ENCODE measurements around the gene BEST3. TPM values are rescaled to one million over a fixed set of nuclear protein-coding genes. Genes with fewer than 3 reads are reported as not detected.

BEST3 gene
- total RNA-seq, 1 donor from 2014 or later = 0.77 TPM

- H3K36me3 Mint-ChIP-seq = no peaks in the 10 kb centered on the region
- TF ChIP-seq CTCF (conservative IDR thresholded peaks at IDR 0.05) = no peak
- no peaks in the 10 kb centered on the region for H3K27me3 Mint-ChIP-seq
- H3K27ac Mint-ChIP-seq = no peak overlapping the region
- H3K9me3 Mint-ChIP-seq = no peaks in the 10 kb centered on the region
- DNase-seq (ENCODE audit: extremely low spot score, unreplicated experiment) = no peak
- peaks cover 7% of the 10 kb centered on the region for H3K4me1 Mint-ChIP-seq (ENCODE audit: unreplicated experiment)
- H3K4me3 Mint-ChIP-seq = no peak overlapping the region
Measured at GRCh38 chr12:69657376-69658137, 41.5 kb downstream of the BEST3 start.

GRCh38 chr12:69655616-69656340 lies 43.3 kb downstream of the BEST3 start:
- H3K4me3 Mint-ChIP-seq = no peak overlapping the region
- peak overlapping the region; percentile 57 for H3K27ac Mint-ChIP-seq
- no peaks in the 10 kb centered on the region for H3K27me3 Mint-ChIP-seq
- H3K36me3 Mint-ChIP-seq = no peaks in the 10 kb centered on the region
- H3K9me3 Mint-ChIP-seq = no peaks in the 10 kb centered on the region
- no peak for TF ChIP-seq CTCF (conservative IDR thresholded peaks at IDR 0.05)
- DNase-seq (ENCODE audit: extremely low spot score, unreplicated experiment) = no peak
- H3K4me1 Mint-ChIP-seq (ENCODE audit: unreplicated experiment) = peaks cover 8% of the 10 kb centered on the region

GRCh38 chr12:69653703-69654102 lies 45.4 kb downstream of the BEST3 start:
- no peak for TF ChIP-seq CTCF (conservative IDR thresholded peaks at IDR 0.05)
- Mint-ChIP-seq H3K27ac (no peak overlapping the region), H3K4me3 (no peak overlapping the region), H3K27me3 (no peaks in the 10 kb centered on the region), H3K9me3 (no peaks in the 10 kb centered on the region), H3K4me1 (ENCODE audit: unreplicated experiment) (peaks cover 12% of the 10 kb centered on the region), H3K36me3 (no peaks in the 10 kb centered on the region)
- no peak for DNase-seq (ENCODE audit: extremely low spot score, unreplicated experiment)

- TF ChIP-seq CTCF (conservative IDR thresholded peaks at IDR 0.05) = no peak
- Mint-ChIP-seq H3K4me1 (ENCODE audit: unreplicated experiment) (peaks cover 5% of the 10 kb centered on the region), H3K36me3 (no peaks in the 10 kb centered on the region), H3K4me3 (no peak overlapping the region), H3K27me3 (peaks cover 3% of the 10 kb centered on the region), H3K9me3 (no peaks in the 10 kb centered on the region), H3K27ac (no peak overlapping the region)
- no peak for DNase-seq (ENCODE audit: extremely low spot score, unreplicated experiment)
Measured at GRCh38 chr12:69651922-69652321, 47.2 kb downstream of the BEST3 start.

- Mint-ChIP-seq H3K4me1 (ENCODE audit: unreplicated experiment) (peaks cover 5% of the 10 kb centered on the region), H3K27me3 (peaks cover 3% of the 10 kb centered on the region), H3K4me3 (no peak overlapping the region), H3K9me3 (no peaks in the 10 kb centered on the region), H3K36me3 (no peaks in the 10 kb centered on the region), H3K27ac (no peak overlapping the region)
- DNase-seq (ENCODE audit: extremely low spot score, unreplicated experiment) = no peak
- no peak for TF ChIP-seq CTCF (conservative IDR thresholded peaks at IDR 0.05)
Measured at GRCh38 chr12:69649529-69649928, 49.6 kb downstream of the BEST3 start.
